Stomach (tissue), 4 donors: ENCODE measurements around the gene RGMA.

Experiments used
- CTCF ChIP-seq, 7 experiments: fragments of 450-650 bp in 4 of 7; fragments of 200-600 bp in 3 of 7; sonication (generic) in 3 of 7; IDR thresholded peaks; one replicate each; pipeline ENCODE4 v1.5.1; 2016 to 2019; ENCODE audit warnings: antibody characterized with exemption in 7 of 7, control low read depth in 2 of 7, mild to moderate bottlenecking in 1 of 7
- POLR2A ChIP-seq, 4 donors: fragments of 450-650 bp; IDR thresholded peaks; one replicate each; pipeline ENCODE4 v1.6.1; 2016; ENCODE audit warnings: antibody characterized with exemption in 4 of 4, control low read depth in 2 of 4, mild to moderate bottlenecking in 1 of 4, moderate library complexity in 1 of 4

- TF ChIP-seq CTCF (IDR thresholded peaks at IDR 0.05) (no peak), POLR2A (IDR thresholded peaks at IDR 0.05) (no peak)
Measured at GRCh38 chr15:93088981-93089726, at the start of gene RGMA.
